ES-I3 (cell line): ENCODE results near the gene RNLS.

Source experiments
- H3K36me3 ChIP-seq: 2 replicates; pipeline ENCODE4 v1.6.1; 2013; ENCODE audit warnings: mild to moderate bottlenecking, low read length, control low read depth, moderate library complexity; ENCODE audit not compliant: insufficient read depth
- H3K4me1 ChIP-seq: 2 replicates; pipeline ENCODE4 v1.6.1; 2013; ENCODE audit warnings: mild to moderate bottlenecking, control low read depth, low read length; ENCODE audit not compliant: insufficient read depth
- H3K9ac ChIP-seq: 2 replicates; pipeline ENCODE4 v1.6.1; 2013; ENCODE audit warnings: low read depth, mild to moderate bottlenecking, low read length, moderate library complexity
- H3K9me3 ChIP-seq: 2 replicates; pipeline ENCODE4 v1.6.1; 2013; ENCODE audit warnings: mild to moderate bottlenecking, low read length, moderate library complexity; ENCODE audit not compliant: control insufficient read depth, insufficient read depth

RNLS gene

DNA sequence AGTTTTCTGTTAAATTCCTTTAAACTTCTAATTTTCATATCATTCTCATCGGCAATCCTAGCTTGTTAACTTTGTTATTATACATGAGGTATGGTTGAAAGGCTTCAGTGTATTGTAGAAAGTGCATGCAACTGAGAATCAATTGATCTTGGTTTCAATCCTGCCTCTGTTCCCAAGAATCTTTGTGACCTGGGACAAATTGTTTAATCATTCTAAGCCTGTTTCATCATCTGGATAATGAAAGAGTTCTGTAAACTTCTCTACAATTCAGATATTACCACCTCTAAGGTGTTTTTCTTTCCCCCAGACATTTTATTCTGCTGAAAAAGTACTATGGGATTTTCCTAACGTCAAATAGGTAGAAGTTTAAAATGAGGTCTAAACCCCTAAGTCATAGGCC lies 179.0 kb downstream of the RNLS start:
- Histone ChIP-seq H3K4me1 (no peaks in the 10 kb centered on the region), H3K36me3 (no peaks in the 10 kb centered on the region), H3K9ac (no peak overlapping the region), H3K9me3 (no peaks in the 10 kb centered on the region)

DNA sequence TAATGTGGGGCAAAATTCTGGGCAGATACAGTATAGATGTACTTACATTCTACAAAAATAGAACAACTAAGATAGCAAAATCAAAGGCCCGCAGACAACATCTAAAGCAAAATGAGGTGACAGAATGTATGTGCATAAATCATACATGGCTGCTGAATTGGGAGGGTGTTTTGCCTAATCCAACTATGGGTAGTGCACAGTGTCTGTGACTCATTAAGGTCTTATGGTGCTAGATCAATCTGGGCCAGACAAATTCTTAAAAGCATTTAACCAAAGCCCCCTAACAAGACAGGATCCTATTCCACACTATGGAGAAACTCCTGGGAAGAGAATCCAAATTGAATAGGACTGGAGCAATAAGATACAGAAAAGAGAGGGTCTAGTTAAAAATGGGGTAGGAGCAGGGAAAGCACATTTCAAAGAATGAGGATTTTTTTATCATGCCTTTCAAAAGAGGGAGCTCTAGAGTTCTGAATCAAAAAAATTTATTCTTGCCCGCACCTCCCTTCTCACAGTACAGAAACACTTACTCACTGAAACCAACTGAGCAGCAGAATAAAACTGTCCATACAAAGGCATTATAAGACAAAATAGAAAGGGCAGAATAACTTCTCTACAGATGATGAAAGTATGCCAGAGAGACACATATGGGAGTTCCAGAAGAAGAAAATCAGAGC lies 181.3 kb downstream of the RNLS start:
- Histone ChIP-seq H3K9me3 (no peaks in the 10 kb centered on the region), H3K4me1 (no peaks in the 10 kb centered on the region), H3K36me3 (no peaks in the 10 kb centered on the region), H3K9ac (no peak overlapping the region)

DNA sequence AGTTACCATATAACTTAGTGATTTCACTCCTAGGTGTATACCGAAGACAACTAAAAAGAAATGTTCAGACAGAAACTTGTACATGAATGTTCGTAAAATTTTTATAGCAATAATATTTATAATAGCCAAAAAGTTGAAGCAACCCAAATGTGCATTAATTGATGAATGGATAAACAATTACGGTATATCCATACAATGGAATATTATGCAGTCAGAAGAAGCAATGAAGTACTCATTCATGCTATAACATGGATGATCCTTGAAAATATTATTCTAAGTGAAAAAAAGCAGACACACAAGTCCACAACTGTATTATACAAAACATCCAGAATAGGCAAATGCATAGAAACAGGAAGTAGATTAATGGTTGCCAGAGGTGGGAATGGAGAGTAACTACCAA lies 183.9 kb downstream of the RNLS start:
- no peaks in the 10 kb centered on the region for H3K36me3 ChIP-seq
- H3K4me1 ChIP-seq = no peaks in the 10 kb centered on the region
- no peaks in the 10 kb centered on the region for H3K9me3 ChIP-seq
- no peak overlapping the region for H3K9ac ChIP-seq

DNA sequence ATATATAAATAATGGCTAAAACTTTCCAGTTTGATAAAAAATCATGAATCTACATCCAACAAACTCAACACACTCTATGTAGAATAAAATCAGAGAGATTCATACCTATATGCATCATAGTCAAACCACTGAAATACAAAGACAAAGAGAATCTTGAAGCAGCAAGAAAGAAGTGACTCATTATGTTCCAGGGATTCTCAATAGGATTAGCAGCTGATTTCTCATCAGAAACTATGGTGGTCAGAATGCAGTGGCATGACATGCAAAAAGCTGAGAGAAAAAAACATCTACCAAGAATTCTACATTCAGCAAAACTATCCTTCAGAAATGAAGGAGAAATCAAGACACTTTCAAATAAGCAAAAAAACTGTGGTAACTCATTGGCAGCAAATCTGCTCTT lies 187.4 kb downstream of the RNLS start:
- no peaks in the 10 kb centered on the region for H3K9me3 ChIP-seq
- H3K9ac ChIP-seq = no peak overlapping the region
- no peaks in the 10 kb centered on the region for H3K36me3 ChIP-seq
- no peaks in the 10 kb centered on the region for H3K4me1 ChIP-seq

DNA sequence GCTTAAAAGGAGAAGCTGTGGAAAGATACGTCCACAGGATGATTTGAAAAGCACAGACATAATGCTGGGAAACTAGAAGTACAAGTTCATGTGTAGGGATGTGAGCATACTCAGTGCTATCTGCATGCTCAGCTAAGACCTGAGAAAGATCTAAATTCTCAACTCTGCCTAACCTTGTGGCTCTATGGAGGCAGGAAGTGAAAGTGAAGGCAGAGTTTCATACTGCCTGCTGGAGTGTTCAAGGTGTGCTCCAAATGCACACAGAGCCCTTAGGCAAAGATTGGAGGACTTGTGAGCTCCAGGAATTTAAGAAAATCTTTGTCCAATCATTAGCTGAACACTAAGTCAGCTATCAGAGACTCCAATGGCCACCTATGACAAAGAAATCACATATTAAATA lies 190.9 kb downstream of the RNLS start:
- no peaks in the 10 kb centered on the region for H3K9me3 ChIP-seq
- H3K36me3 ChIP-seq = no peaks in the 10 kb centered on the region
- peaks cover 4% of the 10 kb centered on the region; the same call in 1 of the 2 replicates for H3K4me1 ChIP-seq
- no peak overlapping the region for H3K9ac ChIP-seq

DNA sequence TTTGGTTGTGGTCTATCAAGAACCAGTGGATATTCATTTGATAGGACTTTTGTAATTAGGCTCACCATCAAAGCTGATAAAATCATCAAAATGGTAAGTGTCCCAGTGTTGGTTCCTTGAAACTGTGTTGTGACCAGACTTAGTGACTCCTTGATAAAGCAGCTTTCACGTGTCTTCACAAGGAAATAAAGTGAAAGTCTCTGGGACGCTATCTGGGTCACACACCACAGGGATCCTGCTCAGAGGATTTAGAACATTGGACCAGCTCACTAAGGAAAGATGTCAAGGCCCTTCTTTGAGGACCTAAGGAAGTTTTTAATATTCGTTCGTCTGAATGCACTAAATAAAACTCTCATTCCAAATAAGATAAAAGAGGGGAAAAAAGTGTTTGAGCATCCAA lies 193.1 kb downstream of the RNLS start:
- Histone ChIP-seq H3K9me3 (no peaks in the 10 kb centered on the region), H3K4me1 (peaks cover 14% of the 10 kb centered on the region), H3K36me3 (no peaks in the 10 kb centered on the region), H3K9ac (no peak overlapping the region)

DNA sequence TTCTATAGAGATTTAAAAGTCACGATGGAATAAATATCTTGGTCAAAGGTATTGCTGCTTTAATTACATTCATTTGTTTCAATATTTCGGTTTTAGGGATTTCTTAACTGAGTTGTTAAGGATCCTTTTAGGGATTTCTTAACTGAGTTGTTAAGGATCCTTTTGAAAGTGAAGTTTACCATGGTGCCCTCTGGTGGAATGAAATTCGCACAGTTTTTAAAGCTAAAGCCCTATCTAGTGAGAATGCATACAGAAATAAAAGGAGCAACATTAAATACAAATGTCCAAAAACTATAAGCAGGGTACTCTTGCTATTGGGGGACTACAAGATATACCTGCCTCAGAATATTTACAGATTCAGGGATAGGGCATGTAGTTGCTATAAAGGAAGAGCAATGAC lies 193.7 kb downstream of the RNLS start:
- Histone ChIP-seq H3K9me3 (no peaks in the 10 kb centered on the region), H3K9ac (no peak overlapping the region), H3K36me3 (no peaks in the 10 kb centered on the region), H3K4me1 (peaks cover 14% of the 10 kb centered on the region)

DNA sequence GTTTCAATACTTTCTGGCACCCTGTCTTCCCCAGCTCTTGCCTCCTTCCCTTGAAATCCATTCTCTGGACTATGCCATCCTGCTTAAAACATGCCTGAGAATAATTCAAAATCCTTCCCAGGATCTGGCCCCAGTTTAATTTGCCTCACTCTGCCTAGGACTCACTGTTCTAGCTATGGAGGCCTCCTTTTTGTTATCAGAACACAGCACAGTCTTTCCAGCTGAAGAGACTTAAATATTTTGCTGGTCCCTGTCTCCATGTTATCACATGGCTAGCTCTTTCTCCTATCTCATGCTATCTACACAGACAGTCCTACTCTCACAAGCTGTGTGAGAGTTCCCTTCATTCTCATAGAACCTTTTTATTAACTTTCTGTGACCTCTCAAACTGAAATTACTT lies 194.8 kb downstream of the RNLS start:
- Histone ChIP-seq H3K9ac (no peak overlapping the region), H3K4me1 (peaks cover 14% of the 10 kb centered on the region), H3K9me3 (peaks cover 1% of the 10 kb centered on the region; the same call in 1 of the 2 replicates), H3K36me3 (no peaks in the 10 kb centered on the region)

DNA sequence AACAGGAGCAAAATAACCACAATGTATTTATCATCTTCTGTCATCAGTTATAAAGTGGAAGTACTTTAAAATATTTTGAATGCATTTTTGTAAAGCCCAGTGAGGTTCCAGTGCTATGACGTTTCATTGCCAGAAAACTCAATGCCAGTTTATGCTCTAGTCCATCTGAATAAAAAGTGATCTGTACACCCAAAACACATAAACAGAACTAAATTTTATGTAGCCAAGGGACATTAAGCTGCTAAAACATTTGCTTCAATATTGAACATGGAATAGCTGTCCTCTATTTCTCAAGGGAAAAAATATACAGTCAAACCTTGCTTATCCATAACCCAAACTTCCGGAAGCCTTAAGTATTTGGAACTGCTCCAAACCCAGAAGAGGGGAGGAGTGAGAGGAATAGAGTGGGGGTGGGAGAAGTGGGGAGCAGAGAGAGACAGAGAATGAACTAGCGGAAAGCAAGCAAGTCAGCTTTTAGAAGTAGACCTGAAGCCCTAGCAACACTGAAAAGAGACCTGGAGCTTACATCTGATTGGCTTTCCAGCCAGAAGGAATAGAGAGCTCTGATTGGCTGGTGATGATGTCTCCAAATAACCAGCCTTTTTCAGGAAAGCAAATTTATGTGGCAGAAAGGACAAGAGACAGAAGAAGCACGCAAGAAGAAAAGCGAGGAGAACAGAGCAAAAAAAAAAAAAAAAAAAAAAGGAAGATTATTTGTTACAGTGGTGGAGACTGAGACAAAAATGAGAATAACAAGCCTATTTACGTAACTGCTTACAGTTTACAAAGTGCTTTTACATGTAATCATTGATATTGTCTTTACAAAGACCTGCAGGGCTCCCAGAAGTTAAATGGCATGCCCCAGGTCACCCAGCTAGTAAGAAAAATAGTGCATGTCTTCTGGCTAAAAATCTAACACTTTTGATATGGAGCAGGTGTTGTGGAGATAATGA lies 196.0 kb downstream of the RNLS start:
- no peaks in the 10 kb centered on the region for H3K36me3 ChIP-seq
- H3K9ac ChIP-seq = no peak overlapping the region
- peaks cover 3% of the 10 kb centered on the region; the same call in 1 of the 2 replicates for H3K9me3 ChIP-seq
- peaks cover 14% of the 10 kb centered on the region for H3K4me1 ChIP-seq

DNA sequence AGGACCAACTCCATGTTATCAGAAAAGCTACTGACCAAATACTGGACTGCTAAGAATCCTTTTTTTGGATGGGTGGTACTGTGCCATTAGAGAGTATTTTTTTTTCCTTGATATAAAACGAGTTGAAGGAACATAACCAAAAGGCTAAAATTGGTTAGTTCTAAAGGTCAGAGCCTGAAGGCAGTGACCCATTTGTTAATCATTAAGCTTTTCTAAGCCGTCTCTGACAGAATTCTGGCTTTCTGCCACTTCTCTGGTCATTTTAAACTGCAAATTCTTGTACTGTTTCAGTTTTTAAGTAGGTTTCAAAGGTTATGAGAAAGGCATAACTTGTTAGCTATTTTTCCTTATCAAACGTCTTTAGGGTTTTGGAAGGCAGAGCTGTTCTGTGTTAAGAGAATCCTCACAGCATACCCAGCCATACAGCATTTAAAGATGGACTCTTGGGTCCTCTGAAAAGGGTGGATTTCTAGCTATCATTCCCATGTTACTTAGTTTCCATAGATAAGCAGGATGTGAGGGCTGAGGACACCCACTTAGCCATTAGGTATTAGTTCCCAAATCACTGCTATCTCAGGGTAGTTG lies 196.8 kb downstream of the RNLS start:
- no peak overlapping the region for H3K9ac ChIP-seq
- peaks cover 3% of the 10 kb centered on the region; the same call in 1 of the 2 replicates for H3K9me3 ChIP-seq
- no peaks in the 10 kb centered on the region for H3K36me3 ChIP-seq
- H3K4me1 ChIP-seq = peaks cover 14% of the 10 kb centered on the region

DNA sequence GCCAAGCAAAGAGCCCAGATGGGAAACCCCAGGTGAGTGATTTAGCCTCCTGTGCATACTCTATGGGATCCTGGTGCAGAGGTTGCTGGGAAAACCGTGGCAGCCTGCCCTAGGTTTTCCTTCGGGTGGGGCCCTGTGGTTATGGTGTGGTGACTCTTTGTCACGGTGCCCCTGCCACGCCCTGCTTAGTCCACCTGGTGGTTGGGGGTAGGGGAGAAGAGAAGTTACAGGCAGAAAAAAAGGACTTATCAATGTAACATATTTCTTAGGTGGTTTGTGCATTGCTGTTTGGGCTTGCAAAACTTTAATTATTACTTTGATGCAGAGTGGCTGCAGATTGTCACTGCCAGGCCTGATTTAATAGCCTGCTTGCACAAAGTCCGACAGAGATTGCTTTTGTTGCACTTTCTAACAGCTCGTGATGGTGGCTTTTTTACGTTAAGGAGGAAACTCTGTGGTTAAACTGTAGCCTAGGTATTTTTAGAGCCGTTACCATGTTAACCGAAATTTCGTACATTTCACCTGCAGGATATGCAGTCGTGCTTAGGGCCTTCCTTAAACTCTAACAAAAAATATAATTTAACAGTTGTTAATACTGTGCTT lies 197.4 kb downstream of the RNLS start:
- H3K9me3 ChIP-seq = peaks cover 3% of the 10 kb centered on the region; the same call in 1 of the 2 replicates
- H3K36me3 ChIP-seq = no peaks in the 10 kb centered on the region
- peaks cover 14% of the 10 kb centered on the region for H3K4me1 ChIP-seq
- no peak overlapping the region for H3K9ac ChIP-seq

DNA sequence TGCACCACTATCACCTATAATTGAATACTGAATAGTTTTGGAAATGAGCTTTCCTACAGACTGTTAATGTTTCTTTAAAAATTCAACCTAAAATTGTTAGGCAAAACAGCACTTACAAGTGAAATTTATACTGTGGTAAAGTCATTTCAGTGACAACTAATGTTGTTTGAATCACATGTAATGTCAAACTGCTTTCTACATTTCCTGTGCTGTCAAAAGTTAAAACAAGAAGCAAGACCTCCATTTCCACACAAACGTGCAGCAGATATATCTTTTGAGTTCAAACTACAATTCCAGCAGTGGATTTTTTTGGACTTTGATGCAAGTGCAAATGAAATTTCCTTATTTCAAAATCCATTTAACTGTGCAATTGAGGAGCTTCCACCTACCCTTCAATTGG lies 199.8 kb downstream of the RNLS start:
- H3K36me3 ChIP-seq = no peaks in the 10 kb centered on the region
- peaks cover 3% of the 10 kb centered on the region; the same call in 1 of the 2 replicates for H3K9me3 ChIP-seq
- H3K4me1 ChIP-seq = peaks cover 14% of the 10 kb centered on the region
- H3K9ac ChIP-seq = no peak overlapping the region

DNA sequence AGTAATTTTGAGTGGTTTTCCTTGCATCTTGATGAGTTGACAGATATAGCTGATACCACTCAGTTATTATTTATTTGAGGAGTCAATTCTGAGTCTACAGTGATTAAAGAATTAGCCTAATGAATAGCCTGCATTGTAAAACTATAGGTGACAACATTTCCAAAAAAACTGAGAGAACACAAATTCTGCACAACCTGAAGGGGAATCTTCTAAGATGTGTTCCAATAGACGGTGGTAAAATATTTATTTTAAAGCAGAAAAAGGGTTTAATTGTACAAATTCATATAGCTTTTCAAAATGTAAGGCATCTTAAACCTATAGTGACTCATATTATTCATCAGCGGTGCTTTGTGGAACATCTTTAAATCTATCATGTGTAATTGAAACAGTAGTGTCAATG lies 200.4 kb downstream of the RNLS start:
- H3K36me3 ChIP-seq = no peaks in the 10 kb centered on the region
- no peak overlapping the region for H3K9ac ChIP-seq
- peaks cover 3% of the 10 kb centered on the region; the same call in 1 of the 2 replicates for H3K9me3 ChIP-seq
- peaks cover 14% of the 10 kb centered on the region for H3K4me1 ChIP-seq

DNA sequence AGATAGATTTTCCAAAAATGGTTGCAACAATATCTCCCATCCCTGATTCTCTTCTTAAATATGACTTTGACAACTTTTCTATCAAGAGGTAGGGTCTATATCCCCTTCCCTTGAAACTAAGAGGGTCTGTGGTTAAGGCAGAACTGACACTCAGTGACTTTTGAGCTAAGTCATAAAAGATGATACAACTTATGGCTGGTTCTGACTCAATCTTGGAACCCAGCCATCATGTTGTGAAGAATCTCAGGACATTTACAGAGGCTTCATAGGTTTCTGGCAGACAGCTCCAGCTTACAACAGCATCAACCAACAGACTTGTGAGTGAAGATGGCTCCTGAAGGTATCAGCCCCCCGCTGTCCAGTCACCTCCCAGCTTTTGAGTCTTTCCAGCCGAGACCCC lies 203.5 kb downstream of the RNLS start:
- Histone ChIP-seq H3K9me3 (peaks cover 3% of the 10 kb centered on the region; the same call in 1 of the 2 replicates), H3K4me1 (no peaks in the 10 kb centered on the region), H3K36me3 (no peaks in the 10 kb centered on the region), H3K9ac (no peak overlapping the region)
